ENCODE measurements around the gene CAMSAP3.
A peak's percentile ranks its signal among the peaks of the same experiment; 100 is the strongest.

CAMSAP3 gene, protein sequence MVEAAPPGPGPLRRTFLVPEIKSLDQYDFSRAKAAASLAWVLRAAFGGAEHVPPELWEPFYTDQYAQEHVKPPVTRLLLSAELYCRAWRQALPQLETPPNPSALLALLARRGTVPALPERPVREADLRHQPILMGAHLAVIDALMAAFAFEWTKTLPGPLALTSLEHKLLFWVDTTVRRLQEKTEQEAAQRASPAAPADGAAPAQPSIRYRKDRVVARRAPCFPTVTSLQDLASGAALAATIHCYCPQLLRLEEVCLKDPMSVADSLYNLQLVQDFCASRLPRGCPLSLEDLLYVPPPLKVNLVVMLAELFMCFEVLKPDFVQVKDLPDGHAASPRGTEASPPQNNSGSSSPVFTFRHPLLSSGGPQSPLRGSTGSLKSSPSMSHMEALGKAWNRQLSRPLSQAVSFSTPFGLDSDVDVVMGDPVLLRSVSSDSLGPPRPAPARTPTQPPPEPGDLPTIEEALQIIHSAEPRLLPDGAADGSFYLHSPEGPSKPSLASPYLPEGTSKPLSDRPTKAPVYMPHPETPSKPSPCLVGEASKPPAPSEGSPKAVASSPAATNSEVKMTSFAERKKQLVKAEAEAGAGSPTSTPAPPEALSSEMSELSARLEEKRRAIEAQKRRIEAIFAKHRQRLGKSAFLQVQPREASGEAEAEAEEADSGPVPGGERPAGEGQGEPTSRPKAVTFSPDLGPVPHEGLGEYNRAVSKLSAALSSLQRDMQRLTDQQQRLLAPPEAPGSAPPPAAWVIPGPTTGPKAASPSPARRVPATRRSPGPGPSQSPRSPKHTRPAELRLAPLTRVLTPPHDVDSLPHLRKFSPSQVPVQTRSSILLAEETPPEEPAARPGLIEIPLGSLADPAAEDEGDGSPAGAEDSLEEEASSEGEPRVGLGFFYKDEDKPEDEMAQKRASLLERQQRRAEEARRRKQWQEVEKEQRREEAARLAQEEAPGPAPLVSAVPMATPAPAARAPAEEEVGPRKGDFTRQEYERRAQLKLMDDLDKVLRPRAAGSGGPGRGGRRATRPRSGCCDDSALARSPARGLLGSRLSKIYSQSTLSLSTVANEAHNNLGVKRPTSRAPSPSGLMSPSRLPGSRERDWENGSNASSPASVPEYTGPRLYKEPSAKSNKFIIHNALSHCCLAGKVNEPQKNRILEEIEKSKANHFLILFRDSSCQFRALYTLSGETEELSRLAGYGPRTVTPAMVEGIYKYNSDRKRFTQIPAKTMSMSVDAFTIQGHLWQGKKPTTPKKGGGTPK

DNA sequence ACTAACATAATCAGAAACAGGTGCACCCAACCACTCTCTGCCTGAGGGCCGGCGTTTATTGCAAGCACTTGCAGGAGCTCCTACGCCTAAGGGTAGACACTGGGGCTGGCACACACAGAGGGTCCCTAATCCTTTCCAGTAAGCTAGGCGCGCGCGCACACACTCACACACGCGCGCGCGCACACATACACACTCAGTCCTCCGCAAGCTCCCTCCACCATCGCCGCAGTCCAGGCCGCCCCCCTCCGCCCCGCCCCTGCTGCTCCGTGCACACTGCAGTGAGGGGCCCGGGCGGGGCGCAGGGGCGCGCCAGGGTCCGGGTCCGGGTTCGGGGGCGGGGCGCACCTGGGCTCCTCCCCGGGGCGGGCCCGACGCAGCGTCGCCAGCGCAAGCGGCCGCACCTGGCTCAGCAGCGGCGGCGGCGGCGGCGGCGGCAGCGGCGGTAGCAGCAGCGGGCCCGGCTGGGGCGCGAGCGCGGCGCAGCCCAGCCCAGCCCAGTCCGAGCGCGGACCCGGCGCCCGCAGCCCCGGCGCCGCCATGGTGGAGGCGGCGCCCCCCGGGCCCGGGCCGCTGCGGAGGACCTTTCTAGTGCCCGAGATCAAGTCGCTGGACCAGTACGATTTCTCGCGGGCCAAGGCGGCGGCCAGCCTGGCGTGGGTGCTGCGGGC, at the start of gene CAMSAP3:
Gene CAMSAP3, plus strand, starts transcription at position 398 of the 668 bp plus-strand sequence. Its CDS starts 140 bp downstream, at position 538.
- Histone ChIP-seq H3K36me3 (ENCODE audit: insufficient read depth) (no peaks in the 10 kb centered on the region), H3K9ac (no peak within 1 kb of the TSS), H3K4me3 (IDR thresholded peaks at IDR 0.05; ENCODE audit: insufficient read depth, low read depth, low read length) (no peak within 1 kb of the TSS), H2AFZ (ENCODE audit: low read depth) (peak within 1 kb of the TSS; percentile 71), H3K4me2 (peak within 1 kb of the TSS; percentile 48), H4K20me1 (ENCODE audit: insufficient read depth) (no peaks in the 10 kb centered on the region), H3K27ac (no peak within 1 kb of the TSS), H3K27me3 (ENCODE audit: insufficient read depth, low read depth) (peaks cover 20% of the 10 kb centered on the region; the same call in 1 of the 2 replicates), H3K4me1 (ENCODE audit: low read depth, poor library complexity, severe bottlenecking) (no peaks in the 10 kb centered on the region), H3K79me2 (ENCODE audit: insufficient read depth, low read depth) (no peaks in the 10 kb centered on the region)
- TF ChIP-seq, protein P1, sequence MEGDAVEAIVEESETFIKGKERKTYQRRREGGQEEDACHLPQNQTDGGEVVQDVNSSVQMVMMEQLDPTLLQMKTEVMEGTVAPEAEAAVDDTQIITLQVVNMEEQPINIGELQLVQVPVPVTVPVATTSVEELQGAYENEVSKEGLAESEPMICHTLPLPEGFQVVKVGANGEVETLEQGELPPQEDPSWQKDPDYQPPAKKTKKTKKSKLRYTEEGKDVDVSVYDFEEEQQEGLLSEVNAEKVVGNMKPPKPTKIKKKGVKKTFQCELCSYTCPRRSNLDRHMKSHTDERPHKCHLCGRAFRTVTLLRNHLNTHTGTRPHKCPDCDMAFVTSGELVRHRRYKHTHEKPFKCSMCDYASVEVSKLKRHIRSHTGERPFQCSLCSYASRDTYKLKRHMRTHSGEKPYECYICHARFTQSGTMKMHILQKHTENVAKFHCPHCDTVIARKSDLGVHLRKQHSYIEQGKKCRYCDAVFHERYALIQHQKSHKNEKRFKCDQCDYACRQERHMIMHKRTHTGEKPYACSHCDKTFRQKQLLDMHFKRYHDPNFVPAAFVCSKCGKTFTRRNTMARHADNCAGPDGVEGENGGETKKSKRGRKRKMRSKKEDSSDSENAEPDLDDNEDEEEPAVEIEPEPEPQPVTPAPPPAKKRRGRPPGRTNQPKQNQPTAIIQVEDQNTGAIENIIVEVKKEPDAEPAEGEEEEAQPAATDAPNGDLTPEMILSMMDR (conservative IDR thresholded peaks at IDR 0.05; ENCODE audit: low read depth, low read length) = no peak

DNA sequence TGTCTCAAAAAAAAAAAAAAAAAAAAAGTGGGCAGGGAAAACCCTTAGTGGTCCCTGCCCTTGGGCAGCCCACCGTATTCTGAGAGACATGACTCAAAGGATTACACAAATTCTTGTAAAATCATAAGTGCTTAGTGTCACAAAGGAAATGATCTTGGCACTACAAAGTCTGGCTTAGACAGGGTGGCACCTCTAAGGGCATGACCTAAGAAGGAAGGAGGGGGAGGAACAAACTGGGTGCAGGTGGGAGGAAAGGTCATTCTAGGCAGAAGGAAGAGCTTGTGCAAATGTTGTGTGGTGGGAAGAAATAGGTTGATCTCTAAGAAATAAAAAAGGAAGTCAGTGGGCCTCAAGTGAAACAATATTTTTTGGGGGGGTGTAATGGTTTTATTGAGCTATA, 49.8 kb upstream of the CAMSAP3 start:
- H3K27me3 ChIP-seq (ENCODE audit: insufficient read depth, low read depth) = no peaks in the 10 kb centered on the region
- H3K4me1 ChIP-seq (ENCODE audit: low read depth, poor library complexity, severe bottlenecking) = no peaks in the 10 kb centered on the region
- H3K79me2 ChIP-seq (ENCODE audit: insufficient read depth, low read depth) = no peaks in the 10 kb centered on the region
- H3K36me3 ChIP-seq (ENCODE audit: insufficient read depth) = no peaks in the 10 kb centered on the region
- H4K20me1 ChIP-seq (ENCODE audit: insufficient read depth) = no peaks in the 10 kb centered on the region
- no peak overlapping the region for H2AFZ ChIP-seq (ENCODE audit: low read depth)
- H3K4me3 ChIP-seq (IDR thresholded peaks at IDR 0.05; ENCODE audit: insufficient read depth, low read depth, low read length) = no peak overlapping the region
- TF ChIP-seq, protein P1 (conservative IDR thresholded peaks at IDR 0.05; ENCODE audit: low read depth, low read length) = no peak
- H3K27ac ChIP-seq = no peak overlapping the region
- H3K9ac ChIP-seq = no peak overlapping the region
- H3K4me2 ChIP-seq = no peak overlapping the region

DNA sequence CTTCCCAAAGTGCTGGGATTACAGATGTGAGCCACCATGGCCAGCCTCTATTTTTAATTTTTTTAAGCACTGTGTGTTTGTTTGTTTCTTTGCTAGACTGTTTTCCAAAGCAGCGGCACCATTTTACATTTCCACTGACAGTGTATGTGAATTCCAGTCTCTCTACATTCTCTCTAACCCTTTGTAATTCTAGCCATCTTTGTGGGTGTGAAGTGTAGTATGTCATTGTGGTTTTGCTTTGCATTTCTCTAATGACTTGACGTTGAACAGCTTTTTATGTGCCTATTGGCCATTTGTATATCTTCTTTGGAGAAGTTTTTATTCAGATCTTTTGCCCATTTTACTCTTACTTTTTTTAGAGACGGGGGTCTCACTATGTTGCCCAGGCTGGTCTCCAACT, 48.5 kb upstream of the CAMSAP3 start:
- H2AFZ ChIP-seq (ENCODE audit: low read depth) = no peak overlapping the region
- H3K27me3 ChIP-seq (ENCODE audit: insufficient read depth, low read depth) = no peaks in the 10 kb centered on the region
- no peaks in the 10 kb centered on the region for H4K20me1 ChIP-seq (ENCODE audit: insufficient read depth)

More for the DNA sequence above, 48.5 kb upstream of the CAMSAP3 start:
- TF ChIP-seq, protein P1 (conservative IDR thresholded peaks at IDR 0.05; ENCODE audit: low read depth, low read length) = no peak
- Histone ChIP-seq H3K4me1 (ENCODE audit: low read depth, poor library complexity, severe bottlenecking) (no peaks in the 10 kb centered on the region), H3K79me2 (ENCODE audit: insufficient read depth, low read depth) (no peaks in the 10 kb centered on the region), H3K4me3 (IDR thresholded peaks at IDR 0.05; ENCODE audit: insufficient read depth, low read depth, low read length) (no peak overlapping the region), H3K36me3 (ENCODE audit: insufficient read depth) (no peaks in the 10 kb centered on the region), H3K4me2 (no peak overlapping the region), H3K9ac (no peak overlapping the region), H3K27ac (no peak overlapping the region)
